Parathyroid adenoma (tissue), 2 donors: Measurements from ENCODE around the gene CATSPERZ.

ENCODE experiments used
- H2AFZ ChIP-seq: fragments of 300-600 bp; sonication (generic); one replicate; pipeline ENCODE4 v1.7.0; 2017; ENCODE audit warnings: antibody characterized with exemption, mild to moderate bottlenecking
- H3K27ac ChIP-seq: fragments of 300-600 bp; sonication (generic); one replicate; pipeline ENCODE4 v1.7.0; 2017
- H3K27me3 ChIP-seq: fragments of 300-600 bp; sonication (generic); one replicate; pipeline ENCODE4 v1.7.0; 2017; ENCODE audit warnings: low read length; ENCODE audit not compliant: control insufficient read depth, insufficient read depth
- H3K36me3 ChIP-seq: fragments of 300-600 bp; sonication (generic); one replicate; pipeline ENCODE4 v1.7.0; 2017; ENCODE audit warnings: low read length; ENCODE audit not compliant: control insufficient read depth, insufficient read depth
- H3K4me1 ChIP-seq: fragments of 300-600 bp; sonication (generic); one replicate; pipeline ENCODE4 v1.7.0; 2017; ENCODE audit warnings: control low read depth
- H3K4me2 ChIP-seq: fragments of 300-600 bp; sonication (generic); one replicate; pipeline ENCODE4 v1.7.0; 2017; ENCODE audit warnings: low read length
- H3K4me3 ChIP-seq: fragments of 300-600 bp; sonication (generic); one replicate; pipeline ENCODE4 v1.7.0; 2017; ENCODE audit warnings: low read depth, low read length
- H3K79me2 ChIP-seq: fragments of 300-600 bp; sonication (generic); one replicate; pipeline ENCODE4 v1.7.0; 2017; ENCODE audit warnings: control low read depth
- H3K9ac ChIP-seq: fragments of 300-600 bp; sonication (generic); one replicate; pipeline ENCODE4 v1.7.0; 2017; ENCODE audit warnings: mild to moderate bottlenecking
- H3K9me3 ChIP-seq: fragments of 300-600 bp; sonication (generic); one replicate; pipeline ENCODE4 v1.7.0; 2017; ENCODE audit warnings: low read length; ENCODE audit not compliant: control insufficient read depth
- CTCF ChIP-seq: fragments of 300-600 bp; sonication (generic); IDR thresholded peaks from one replicate; pipeline ENCODE4 v1.7.0; 2017; ENCODE audit warnings: antibody characterized with exemption, mild to moderate bottlenecking
- donor health status: primary hyperparathyroidism.

Gene CATSPERZ

DNA sequence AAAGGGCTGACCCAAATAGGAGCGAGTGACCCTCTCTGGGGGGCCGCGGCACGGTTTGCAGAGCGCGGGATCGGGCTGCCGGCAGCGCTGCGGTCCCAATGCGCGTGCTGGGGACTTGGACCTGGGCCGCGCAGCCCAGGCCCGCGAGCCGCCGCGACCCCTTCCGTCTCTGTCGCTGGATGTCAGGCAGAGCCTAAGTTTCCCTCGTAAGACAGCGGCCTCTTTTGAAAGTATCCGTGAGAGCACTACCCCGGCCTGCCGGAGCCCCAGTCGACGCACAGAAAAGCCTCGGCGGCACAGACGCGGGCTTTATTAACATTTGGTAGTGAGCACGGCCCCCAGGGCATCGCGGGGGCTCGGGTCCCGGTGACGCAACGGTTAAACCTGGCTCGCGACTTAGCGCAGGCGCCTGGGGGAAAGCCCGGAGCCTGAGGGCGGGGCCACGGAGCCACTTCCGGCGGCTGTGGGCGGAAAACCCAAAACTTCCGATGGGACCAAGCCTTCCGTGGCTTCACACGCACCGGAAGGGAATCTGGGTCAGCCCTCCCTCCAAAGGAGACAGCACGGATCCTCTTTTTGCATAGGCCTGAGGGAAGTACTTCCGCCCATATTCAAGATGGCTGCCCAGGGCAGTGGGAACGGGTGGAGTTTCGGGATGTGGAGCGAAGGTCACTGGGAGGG is 30.5 kb upstream of the CATSPERZ start:
- peak overlapping the region; percentile 42 for H3K9ac ChIP-seq
- H2AFZ ChIP-seq: peak overlapping the region; percentile 73
- H3K27ac ChIP-seq: peak overlapping the region; percentile 97
- peaks cover 10% of the 10 kb centered on the region for H3K4me1 ChIP-seq
- H3K27me3 ChIP-seq: no peaks in the 10 kb centered on the region
- H3K36me3 ChIP-seq: no peaks in the 10 kb centered on the region
- H3K79me2 ChIP-seq: no peaks in the 10 kb centered on the region
- no peak for TF ChIP-seq CTCF
- peak overlapping the region; percentile 90 for H3K4me3 ChIP-seq
- no peaks in the 10 kb centered on the region for H3K9me3 ChIP-seq
- H3K4me2 ChIP-seq: peak overlapping the region; percentile 93

DNA sequence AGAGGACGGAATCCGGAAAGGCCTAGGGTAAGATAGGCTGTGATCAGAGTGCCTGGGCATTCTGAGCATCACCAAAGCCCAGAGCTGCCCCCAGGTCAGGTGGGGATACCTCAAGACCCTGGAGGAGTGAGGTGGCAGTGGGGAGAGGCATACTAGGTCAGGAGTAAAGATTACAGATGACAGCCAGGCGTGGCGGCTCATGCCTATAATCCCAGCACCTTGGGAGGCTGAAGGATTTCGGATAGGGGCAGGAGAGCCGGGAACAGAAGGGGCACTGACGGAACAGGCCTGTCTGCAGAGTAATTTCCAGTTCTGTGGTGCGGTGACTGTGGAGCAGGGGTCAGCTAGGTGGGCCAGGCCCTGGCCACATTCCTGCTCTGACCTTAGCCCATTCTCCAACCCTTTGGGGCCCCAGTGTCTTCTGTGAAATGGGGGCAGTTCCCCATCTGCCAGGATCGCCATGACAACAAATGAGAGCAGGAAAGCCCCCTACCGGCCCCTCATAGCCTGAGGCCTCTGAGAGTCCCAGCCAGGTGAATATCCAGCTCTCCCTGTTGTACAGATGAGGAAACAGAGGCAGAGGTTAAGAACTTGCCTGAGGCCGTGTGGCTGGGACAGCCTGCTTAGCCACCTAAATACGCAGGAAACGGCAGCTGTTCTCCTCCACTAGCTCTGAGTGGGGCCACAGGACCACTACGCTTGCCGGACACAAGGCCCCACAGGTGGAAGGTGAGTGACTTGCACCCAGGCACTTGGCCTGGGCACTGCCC is 24.9 kb upstream of the CATSPERZ start:
- TF ChIP-seq CTCF: no peak

DNA sequence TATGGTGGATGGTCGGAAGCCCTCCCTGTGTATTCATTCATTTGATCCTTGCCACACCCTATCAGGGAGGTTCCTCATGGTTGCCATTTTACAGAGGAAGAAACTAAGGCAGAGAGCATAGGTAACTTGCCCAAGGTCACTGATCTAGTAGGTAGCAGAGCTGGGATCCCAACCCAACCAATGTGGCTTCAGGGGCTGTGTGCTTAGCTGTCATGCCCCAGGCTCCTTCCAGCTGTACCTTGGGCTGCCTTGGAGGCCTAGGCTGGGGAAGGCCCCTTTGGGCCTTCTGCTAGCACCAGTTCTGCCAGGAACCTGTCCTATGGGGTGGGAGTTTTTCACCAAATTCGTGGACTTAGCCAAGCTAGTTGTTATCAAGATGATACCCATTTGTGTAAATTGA is 24.3 kb upstream of the CATSPERZ start:
- H3K4me1 ChIP-seq: no peaks in the 10 kb centered on the region
- H3K27ac ChIP-seq: no peak overlapping the region
- H3K79me2 ChIP-seq: no peaks in the 10 kb centered on the region
- no peak overlapping the region for H3K4me3 ChIP-seq
- no peaks in the 10 kb centered on the region for H3K36me3 ChIP-seq
- no peak overlapping the region for H3K9ac ChIP-seq
- no peak overlapping the region for H3K4me2 ChIP-seq
- no peak for TF ChIP-seq CTCF
- no peak overlapping the region for H2AFZ ChIP-seq
- no peaks in the 10 kb centered on the region for H3K9me3 ChIP-seq
- H3K27me3 ChIP-seq: no peaks in the 10 kb centered on the region

More for the DNA sequence above, 24.9 kb upstream of the CATSPERZ start:
- Histone ChIP-seq H3K36me3 (no peaks in the 10 kb centered on the region), H3K79me2 (no peaks in the 10 kb centered on the region), H3K27me3 (no peaks in the 10 kb centered on the region), H3K4me1 (no peaks in the 10 kb centered on the region), H3K27ac (no peak overlapping the region), H3K9me3 (no peaks in the 10 kb centered on the region), H2AFZ (no peak overlapping the region), H3K4me2 (no peak overlapping the region), H3K4me3 (no peak overlapping the region), H3K9ac (no peak overlapping the region)

DNA sequence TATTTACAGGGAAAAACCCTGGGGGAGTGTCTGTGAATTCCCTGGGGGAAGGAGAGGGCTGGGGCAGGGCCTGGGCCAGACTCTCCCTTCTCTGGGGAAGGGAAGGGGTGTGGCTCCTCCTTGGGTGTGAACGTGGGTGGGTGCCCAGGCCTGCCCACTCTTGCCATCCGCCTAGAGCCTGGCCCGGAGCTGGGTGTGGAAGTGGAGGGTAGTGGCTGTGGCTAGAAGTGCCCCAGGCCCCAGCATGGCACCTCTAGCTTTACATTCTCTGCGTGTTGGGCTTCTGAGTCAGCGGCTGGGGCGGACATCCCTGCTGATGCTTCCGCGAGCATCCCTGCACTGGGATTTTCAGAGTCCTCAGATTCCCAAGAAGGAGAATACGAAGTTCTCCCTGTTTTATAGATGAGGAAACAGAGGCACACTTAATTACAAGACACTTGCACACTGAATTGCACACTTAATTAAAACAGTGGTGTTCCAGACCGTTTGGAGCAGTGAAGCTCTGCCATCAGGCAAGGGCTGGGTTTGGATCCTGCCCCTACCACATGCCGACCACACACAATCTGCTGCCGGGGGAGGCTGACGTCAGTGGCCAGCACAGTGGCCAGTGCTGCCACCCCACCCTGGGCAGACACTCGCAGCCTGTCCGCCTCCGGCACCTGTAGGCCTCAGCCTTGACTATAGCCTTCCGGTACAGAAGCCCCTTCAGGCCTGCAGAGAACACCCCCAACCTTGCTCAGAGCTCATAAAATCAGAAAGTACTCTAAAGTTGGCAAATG is 23.3 kb upstream of the CATSPERZ start:
- no peak for TF ChIP-seq CTCF
- Histone ChIP-seq H3K36me3 (no peaks in the 10 kb centered on the region), H3K27me3 (no peaks in the 10 kb centered on the region), H3K4me2 (no peak overlapping the region), H3K9me3 (no peaks in the 10 kb centered on the region), H3K79me2 (peaks cover 5% of the 10 kb centered on the region), H3K27ac (no peak overlapping the region), H2AFZ (no peak overlapping the region), H3K9ac (no peak overlapping the region), H3K4me3 (no peak overlapping the region), H3K4me1 (no peaks in the 10 kb centered on the region)
